SK-N-SH treated with all-trans-retinoic acid at 6 μM for 48 hours (cell line): ENCODE results near the gene ST3GAL6.

Experiments used
- ARNTL ChIP-seq: fragments of 450-650 bp; formaldehyde crosslinking; IDR thresholded peaks from 2 replicates; pipeline ENCODE4 v1.5.0; 2020; ENCODE audit warnings: low read depth, mild to moderate bottlenecking, moderate library complexity, borderline replicate concordance
- ESRRG ChIP-seq: fragments of 250-450 bp; sonication (Bioruptor Pico); IDR thresholded peaks from 2 replicates; pipeline ENCODE4 v1.6.1; 2021; ENCODE audit warnings: mild to moderate bottlenecking
- GLIS3 ChIP-seq: fragments of 250-450 bp; sonication (Bioruptor Pico); IDR thresholded peaks from 2 replicates; pipeline ENCODE4 v1.5.0; 2020; ENCODE audit warnings: mild to moderate bottlenecking, moderate library complexity
- OSR1 ChIP-seq: fragments of 250-450 bp; sonication (Bioruptor Pico); IDR thresholded peaks from 2 replicates; pipeline ENCODE4 v1.8.0; 2022; ENCODE audit warnings: moderate library complexity, mild to moderate bottlenecking, inconsistent platforms
- PATZ1 ChIP-seq: fragments of 250-450 bp; sonication (Bioruptor Pico); IDR thresholded peaks from 2 replicates; pipeline ENCODE4 v1.8.0; 2020; ENCODE audit warnings: mild to moderate bottlenecking, moderate library complexity, borderline replicate concordance
- TCF4 ChIP-seq: fragments of 250-450 bp; sonication (Bioruptor Pico); IDR thresholded peaks from 2 replicates; pipeline ENCODE4 v1.8.0; 2021; ENCODE audit warnings: mild to moderate bottlenecking, moderate library complexity, borderline replicate concordance
- TOX ChIP-seq: fragments of 250-450 bp; sonication (Bioruptor Pico); IDR thresholded peaks from 2 replicates; pipeline ENCODE4 v1.8.0; 2021; ENCODE audit warnings: mild to moderate bottlenecking, moderate library complexity, borderline replicate concordance
- ZFP3 ChIP-seq: fragments of 250-450 bp; sonication (Bioruptor Pico); IDR thresholded peaks from 2 replicates; pipeline ENCODE4 v1.5.0; 2020; ENCODE audit warnings: mild to moderate bottlenecking, moderate library complexity
- ZNF8 ChIP-seq: fragments of 450-650 bp; formaldehyde crosslinking; IDR thresholded peaks from 2 replicates; pipeline ENCODE4 v1.5.0; 2020; ENCODE audit warnings: mild to moderate bottlenecking, moderate library complexity

GRCh38 chr3:98733812-98734281 lies 29.3 kb upstream of the ST3GAL6 start:
- TF ChIP-seq TOX (CRISPR knock-in tag) (no peak), TCF4 (no peak), ESRRG (no peak), ARNTL (CRISPR knock-in tag) (no peak), ZNF8 (CRISPR knock-in tag) (no peak), PATZ1 (no peak), ZFP3 (CRISPR knock-in tag) (no peak), GLIS3 (CRISPR knock-in tag) (no peak), OSR1 (no peak)
